HG03045 (cell line): ENCODE measurements around the gene VPS26C.

Source experiments
- ATAC-seq: cut with Tn5 transposase; IDR thresholded peaks from one replicate; pipeline ENCODE4 v1.9.1; 2021; ENCODE audit warnings: mild to moderate bottlenecking, moderate library complexity; ENCODE audit not compliant: unreplicated experiment

The VPS26C gene

GRCh38 chr21:37207441-37208009 is 59.6 kb downstream of the VPS26C start:
- ATAC-seq: peak; percentile 59

- no peak for ATAC-seq
Observed at GRCh38 chr21:37206496-37206895, 60.6 kb downstream of the VPS26C start.

GRCh38 chr21:37204580-37204979 is 62.6 kb downstream of the VPS26C start:
- no peak for ATAC-seq

GRCh38 chr21:37202221-37203110 is 64.7 kb downstream of the VPS26C start:
- ATAC-seq: no peak

- ATAC-seq: no peak
Observed at GRCh38 chr21:37200641-37201480, 66.3 kb downstream of the VPS26C start.

GRCh38 chr21:37199057-37199924 is 67.8 kb downstream of the VPS26C start:
- ATAC-seq: no peak

- ATAC-seq: no peak
Observed at GRCh38 chr21:37197746-37198145, 69.4 kb downstream of the VPS26C start.

GRCh38 chr21:37196847-37197246 is 70.3 kb downstream of the VPS26C start:
- ATAC-seq: no peak

- ATAC-seq: no peak
Observed at GRCh38 chr21:37195610-37196009, 71.5 kb downstream of the VPS26C start.

GRCh38 chr21:37195059-37195458 is 72.1 kb downstream of the VPS26C start:
- ATAC-seq: no peak

GRCh38 chr21:37193676-37194075 is 73.5 kb downstream of the VPS26C start:
- no peak for ATAC-seq

- no peak for ATAC-seq
Observed at GRCh38 chr21:37193006-37193405, 74.1 kb downstream of the VPS26C start.

GRCh38 chr21:37192019-37192418 is 75.1 kb downstream of the VPS26C start:
- ATAC-seq: no peak

GRCh38 chr21:37188825-37189224 is 78.3 kb downstream of the VPS26C start:
- no peak for ATAC-seq

- no peak for ATAC-seq
Observed at GRCh38 chr21:37186983-37187382, 80.2 kb downstream of the VPS26C start.

GRCh38 chr21:37184784-37185593 is 82.1 kb downstream of the VPS26C start:
- ATAC-seq: no peak

GRCh38 chr21:37183749-37184148 is 83.4 kb downstream of the VPS26C start:
- no peak for ATAC-seq

GRCh38 chr21:37182222-37182621 is 84.9 kb downstream of the VPS26C start:
- no peak for ATAC-seq

- ATAC-seq: no peak
Observed at GRCh38 chr21:37181059-37181458, 86.1 kb downstream of the VPS26C start.

GRCh38 chr21:37176716-37177115 is 90.4 kb downstream of the VPS26C start:
- ATAC-seq: no peak
